Body of pancreas (tissue), 4 donors: ENCODE measurements around the gene ENTREP3.
"Not testable (repeated sequence)": the region's sequence is repeated elsewhere in the genome, so short reads cannot be mapped to it uniquely, and the experiment has no call there.

ENCODE experiments used
- CTCF ChIP-seq, 7 experiments: fragments of 450-650 bp in 4 of 7; fragments of 200-600 bp in 3 of 7; sonication (generic) in 3 of 7; IDR thresholded peaks; one replicate each; pipeline ENCODE4 v1.5.1; 2016 to 2019; ENCODE audit warnings: antibody characterized with exemption in 7 of 7
- POLR2A ChIP-seq, 3 donors: fragments of 450-650 bp; IDR thresholded peaks; one replicate each; pipeline ENCODE4 v1.6.1; 2016; ENCODE audit warnings: antibody characterized with exemption in 3 of 3, mild to moderate bottlenecking in 2 of 3

DNA sequence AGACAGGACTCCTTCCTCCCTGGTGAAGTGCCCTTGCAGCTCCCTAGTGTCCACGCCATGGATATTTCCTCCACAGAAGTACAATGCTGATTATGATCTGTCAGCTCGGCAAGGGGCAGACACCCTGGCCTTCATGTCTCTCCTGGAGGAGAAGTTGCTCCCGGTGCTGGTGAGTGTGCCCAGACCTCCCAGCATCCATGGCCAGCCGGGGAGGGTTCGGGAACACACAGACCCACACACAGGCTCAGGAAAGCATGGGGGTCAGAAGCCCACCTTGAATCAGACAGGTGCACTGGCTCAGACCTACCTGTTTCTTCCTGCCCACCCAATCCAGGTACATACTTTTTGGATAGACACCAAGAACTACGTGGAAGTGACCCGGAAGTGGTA, 43.2 kb downstream of the ENTREP3 start:
- not testable (repeated sequence) for TF ChIP-seq CTCF, POLR2A (IDR thresholded peaks at IDR 0.05)
